Measurements from ENCODE around the gene WASF3. TPM values are rescaled to one million over a fixed set of nuclear protein-coding genes. Genes with fewer than 3 reads are reported as not detected.
"Not testable (repeated sequence)": the region's sequence is repeated elsewhere in the genome, so short reads cannot be mapped to it uniquely, and the experiment has no call there.

Gene WASF3
- total RNA-seq, 2 donors from 2014 or later: 3.2 to 4.0 TPM

GRCh38 chr13:26623125-26623524, 65.6 kb downstream of the WASF3 start:
- Histone ChIP-seq H3K4me1 (no peaks in the 10 kb centered on the region), H3K27me3 (no peaks in the 10 kb centered on the region), H3K36me3 (no peaks in the 10 kb centered on the region), H3K4me3 (no peak overlapping the region), H3K9ac (ENCODE audit: low read depth in 2 of 2, low read length in 2 of 2) (no peak overlapping the region), H3K9me3 (peaks cover 4% of the 10 kb centered on the region), H3K27ac (no peak overlapping the region)
- DNase-seq: no peak
- intact Hi-C loops (cut with DNase I): loop anchor here (10.0 kb wide), 1 partner anchor 128 kb away; no protein-coding TSS in a partner anchor
- TF ChIP-seq CTCF (IDR thresholded peaks at IDR 0.05): no peak

GRCh38 chr13:26624572-26624971, 67.1 kb downstream of the WASF3 start:
- TF ChIP-seq CTCF (IDR thresholded peaks at IDR 0.05): no peak
- H3K27ac ChIP-seq: no peak overlapping the region
- no peaks in the 10 kb centered on the region for H3K27me3 ChIP-seq
- H3K9ac ChIP-seq (ENCODE audit: low read depth in 2 of 2, low read length in 2 of 2): no peak overlapping the region
- no peaks in the 10 kb centered on the region for H3K4me1 ChIP-seq
- no peak for DNase-seq
- no peak overlapping the region for H3K4me3 ChIP-seq
- peaks cover 4% of the 10 kb centered on the region for H3K9me3 ChIP-seq
- H3K36me3 ChIP-seq: no peaks in the 10 kb centered on the region
- intact Hi-C loops (cut with DNase I): loop anchor here (10.0 kb wide), 1 partner anchor 130 kb away; no protein-coding TSS in a partner anchor

- intact Hi-C loops (cut with DNase I): loop anchor here (10.0 kb wide), 1 partner anchor 131 kb away; no protein-coding TSS in a partner anchor
- Histone ChIP-seq H3K27ac (no peak overlapping the region), H3K4me3 (no peak overlapping the region), H3K9ac (ENCODE audit: low read depth in 2 of 2, low read length in 2 of 2) (no peak overlapping the region), H3K27me3 (no peaks in the 10 kb centered on the region), H3K9me3 (peaks cover 4% of the 10 kb centered on the region), H3K36me3 (no peaks in the 10 kb centered on the region), H3K4me1 (no peaks in the 10 kb centered on the region)
- DNase-seq: no peak
- TF ChIP-seq CTCF (IDR thresholded peaks at IDR 0.05): no peak
Observed at GRCh38 chr13:26626271-26626670, 68.8 kb downstream of the WASF3 start.

GRCh38 chr13:26628706-26629105, 71.2 kb downstream of the WASF3 start:
- Histone ChIP-seq H3K9ac (ENCODE audit: low read depth in 2 of 2, low read length in 2 of 2) (no peak overlapping the region), H3K36me3 (no peaks in the 10 kb centered on the region), H3K9me3 (peaks cover 4% of the 10 kb centered on the region), H3K4me3 (no peak overlapping the region), H3K27me3 (no peaks in the 10 kb centered on the region), H3K27ac (no peak overlapping the region), H3K4me1 (no peaks in the 10 kb centered on the region)
- no peak for TF ChIP-seq CTCF (IDR thresholded peaks at IDR 0.05)
- intact Hi-C loops (cut with DNase I): loop anchor here (10.0 kb wide), 1 partner anchor 134 kb away; no protein-coding TSS in a partner anchor
- DNase-seq: peak; percentile 30

- intact Hi-C loops (cut with DNase I): loop anchor here (10.0 kb wide), 1 partner anchor 135 kb away; no protein-coding TSS in a partner anchor
- H3K9ac ChIP-seq (ENCODE audit: low read depth in 2 of 2, low read length in 2 of 2): no peak overlapping the region
- no peak overlapping the region for H3K4me3 ChIP-seq
- no peaks in the 10 kb centered on the region for H3K27me3 ChIP-seq
- H3K4me1 ChIP-seq: no peaks in the 10 kb centered on the region
- TF ChIP-seq CTCF (IDR thresholded peaks at IDR 0.05): no peak
- peaks cover 4% of the 10 kb centered on the region for H3K9me3 ChIP-seq
- H3K36me3 ChIP-seq: no peaks in the 10 kb centered on the region
- H3K27ac ChIP-seq: no peak overlapping the region
- DNase-seq: no peak
Observed at GRCh38 chr13:26629260-26629825, 71.9 kb downstream of the WASF3 start.

GRCh38 chr13:26635634-26636033, 78.2 kb downstream of the WASF3 start:
- H3K4me3 ChIP-seq; DNase-seq; H3K9me3 ChIP-seq; H3K27ac ChIP-seq; H3K27me3 ChIP-seq; H3K4me1 ChIP-seq; H3K36me3 ChIP-seq; H3K9ac ChIP-seq (ENCODE audit: low read depth in 2 of 2, low read length in 2 of 2); intact Hi-C loops (cut with DNase I): not testable (repeated sequence)

- H3K27me3 ChIP-seq; H3K27ac ChIP-seq; H3K9me3 ChIP-seq; intact Hi-C loops (cut with DNase I); H3K4me3 ChIP-seq; H3K36me3 ChIP-seq; DNase-seq; H3K4me1 ChIP-seq; H3K9ac ChIP-seq (ENCODE audit: low read depth in 2 of 2, low read length in 2 of 2): not testable (repeated sequence)
Observed at GRCh38 chr13:26636073-26636472, 78.6 kb downstream of the WASF3 start.

All from colonic mucosa (tissue), 4 donors.